Sigmoid colon (tissue), 7 donors: Measurements from ENCODE around the gene EXOSC2. TPM values are rescaled to one million over a fixed set of nuclear protein-coding genes. Genes with fewer than 3 reads are reported as not detected.

Experiments used
- DNase-seq: peaks from one replicate; pipeline ENCODE4 v3.0.0-alpha.2; 2019
- H3K27ac ChIP-seq, 4 donors: fragments of 200-600 bp; sonication (generic); one replicate each; pipeline ENCODE4 v1.5.1; 2016 to 2019; ENCODE audit warnings: mild to moderate bottlenecking in 1 of 4
- H3K27me3 ChIP-seq, 3 donors: fragments of 200-600 bp; sonication (generic); one replicate each; pipeline ENCODE4 v1.5.1; 2019; ENCODE audit warnings: mild to moderate bottlenecking in 1 of 3
- H3K36me3 ChIP-seq, 4 donors: fragments of 200-600 bp; sonication (generic); one replicate each; pipeline ENCODE4 v1.5.1; 2016 to 2019
- H3K4me1 ChIP-seq, 4 donors: fragments of 200-600 bp; sonication (generic); one replicate each; pipeline ENCODE4 v1.5.1; 2017 to 2019
- H3K4me3 ChIP-seq, 4 donors: fragments of 200-600 bp; sonication (generic); one replicate each; pipeline ENCODE4 v1.5.1; 2017 to 2019; ENCODE audit warnings: mild to moderate bottlenecking in 2 of 4, moderate library complexity in 1 of 4
- H3K9me3 ChIP-seq, 4 donors: fragments of 200-600 bp in 3 of 4; sonication (generic) in 3 of 4; one replicate each; pipeline versions ENCODE4 v1.5.1 to v1.6.1; 2013 to 2019
- CTCF ChIP-seq, 4 experiments: fragments of 450-650 bp in 3 of 4; fragments of 200-600 bp in 1 of 4; IDR thresholded peaks; one replicate each; pipeline ENCODE4 v1.5.1; 2016 to 2019; ENCODE audit warnings: antibody characterized with exemption in 4 of 4, mild to moderate bottlenecking in 3 of 4, moderate library complexity in 2 of 4
- EP300 ChIP-seq, 4 donors: sonication (generic); formaldehyde crosslinking; IDR thresholded peaks; one replicate each; pipeline ENCODE4 v1.6.1; 2017; ENCODE audit warnings: antibody characterized with exemption in 4 of 4
- POLR2A ChIP-seq, 2 donors: fragments of 450-650 bp; IDR thresholded peaks; one replicate each; pipeline ENCODE4 v1.6.1; 2016; ENCODE audit warnings: antibody characterized with exemption in 2 of 2, mild to moderate bottlenecking in 2 of 2, moderate library complexity in 2 of 2
- POLR2AphosphoS5 ChIP-seq, 4 donors: sonication (generic); formaldehyde crosslinking; IDR thresholded peaks; one replicate each; pipeline ENCODE4 v1.6.1; 2017; ENCODE audit warnings: antibody characterized with exemption in 4 of 4
- WGBS, 2 donors: extraction: QIAGEN DNeasy Blood & Tissue Kit; methylation state at CpG; one replicate each; pipeline ENCODE4 v1.1.7; 2013; 5-methylcytosine and 5-hydroxymethylcytosine counted together
- intact Hi-C: fragments of 100-400 bp; cut with DNase I; formaldehyde crosslinking; loops from one replicate; pipeline ENCODE4 v1.15.1; 2023
- polyA plus RNA-seq, 3 donors: library from polyadenylated mRNA; stranded (reverse); fragments of 200-250 nt; gene quantifications; one replicate each; pipeline ENCODE4 v1.2.3, GENCODE V29; 2013
- total RNA-seq, 4 donors: library from RNA; depleted of rRNA; stranded (reverse); fragments of >200 nt; gene quantifications; one replicate each; pipeline ENCODE4 v1.1.0, GENCODE V29; 2016
- donor health status: healthy with polysubstance abuse.
- donor health status: Bipolar disorder and iron deficiency.
- donor health status: healthy.

Gene EXOSC2
- total and polyA plus RNA-seq, 7 donors: 6.6 to 24.1 (median 12.5) TPM

GRCh38 chr9:130720762-130721161 is 27.2 kb downstream of the EXOSC2 start:
- TF ChIP-seq POLR2AphosphoS5 (IDR thresholded peaks at IDR 0.05) (no peak), CTCF (IDR thresholded peaks at IDR 0.05) (no peak), POLR2A (IDR thresholded peaks at IDR 0.05) (no peak), EP300 (IDR thresholded peaks at IDR 0.05) (no peak)
- Histone ChIP-seq H3K4me1 (peaks cover 0 to 14% (median 14%) of the 10 kb centered on the region in 4 donors), H3K9me3 (no peaks in the 10 kb centered on the region), H3K27ac (no peak overlapping the region), H3K36me3 (no peaks in the 10 kb centered on the region), H3K27me3 (no peaks in the 10 kb centered on the region), H3K4me3 (no peak overlapping the region)
- 96 to 97% methylated on average over 10 of the region's 10 CpGs for WGBS, 2 donors
- intact Hi-C loops: no loop called here
- no peak for DNase-seq

DNA sequence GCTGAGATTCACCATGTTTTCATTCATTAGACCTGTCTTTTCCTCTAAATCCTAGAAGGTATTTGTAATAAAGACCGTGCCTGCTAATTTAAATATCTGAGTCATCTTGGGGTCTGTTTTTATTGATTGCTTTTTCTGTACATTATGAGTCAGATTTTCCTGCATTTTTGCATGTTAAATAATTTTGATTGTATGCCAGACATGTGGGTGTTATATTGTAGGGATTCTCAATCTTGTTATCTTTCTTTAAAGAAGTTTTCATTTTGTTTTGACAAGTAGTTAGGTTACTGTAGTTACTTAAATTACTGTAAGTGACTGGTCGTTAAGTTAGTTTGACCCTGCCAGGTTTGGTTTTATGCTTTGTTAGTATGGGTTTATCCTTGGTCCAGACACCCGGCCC is 35.1 kb downstream of the EXOSC2 start:
- Histone ChIP-seq H3K4me3 (no peak overlapping the region), H3K9me3 (no peaks in the 10 kb centered on the region), H3K27ac (no peak overlapping the region), H3K4me1 (peaks cover 0 to 21% (median 12%) of the 10 kb centered on the region in 4 donors), H3K27me3 (no peaks in the 10 kb centered on the region), H3K36me3 (no peaks in the 10 kb centered on the region)
- WGBS, 2 donors: 28 to 60% methylated on average over 3 of the region's 3 CpGs
- TF ChIP-seq POLR2A (IDR thresholded peaks at IDR 0.05): no peak
- no peak for TF ChIP-seq POLR2AphosphoS5 (IDR thresholded peaks at IDR 0.05)
- no peak for TF ChIP-seq EP300 (IDR thresholded peaks at IDR 0.05)
- intact Hi-C loops: no loop called here
- DNase-seq: no peak

- no peaks in the 10 kb centered on the region for H3K36me3 ChIP-seq
- 82 to 91% methylated on average over 2 of the region's 2 CpGs for WGBS, 2 donors
- no peak overlapping the region for H3K27ac ChIP-seq
- intact Hi-C loops: no loop called here
- no peaks in the 10 kb centered on the region for H3K27me3 ChIP-seq
- no peaks in the 10 kb centered on the region for H3K9me3 ChIP-seq
- H3K4me3 ChIP-seq: no peak overlapping the region
- peaks cover 0 to 21% (median 12%) of the 10 kb centered on the region in 4 donors for H3K4me1 ChIP-seq
- no peak for DNase-seq
- TF ChIP-seq POLR2A (IDR thresholded peaks at IDR 0.05) (no peak), CTCF (IDR thresholded peaks at IDR 0.05) (no peak), EP300 (IDR thresholded peaks at IDR 0.05) (no peak), POLR2AphosphoS5 (IDR thresholded peaks at IDR 0.05) (no peak)
These were observed 35.6 kb downstream of the EXOSC2 start for GRCh38 chr9:130729145-130729544.

GRCh38 chr9:130731355-130731754 is 37.8 kb downstream of the EXOSC2 start:
- WGBS, 2 donors: 22 to 60% methylated on average over 2 of the region's 2 CpGs
- no peak for DNase-seq
- H3K27me3 ChIP-seq: no peaks in the 10 kb centered on the region

DNA sequence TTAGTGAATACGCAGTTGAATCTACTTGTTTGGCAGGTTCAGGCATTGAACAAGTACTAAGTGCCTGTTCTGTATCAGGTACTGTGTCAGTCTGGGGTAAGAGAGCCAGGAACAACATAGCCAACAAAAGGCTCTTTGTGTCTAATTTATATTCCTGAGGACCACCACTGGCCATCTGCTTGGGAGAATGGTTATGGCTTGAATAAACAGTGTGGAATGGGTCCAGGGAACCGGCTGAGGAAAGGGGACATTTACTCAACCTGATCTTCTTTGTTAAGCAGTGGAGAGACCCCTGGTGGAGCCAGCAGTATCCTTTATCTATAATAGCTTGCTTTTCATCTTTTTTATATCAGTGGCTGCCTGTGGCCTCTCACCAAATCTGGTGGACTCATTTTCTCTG is 38.6 kb downstream of the EXOSC2 start:
- no peaks in the 10 kb centered on the region for H3K27me3 ChIP-seq
- no peaks in the 10 kb centered on the region for H3K36me3 ChIP-seq
- DNase-seq: no peak
- H3K4me1 ChIP-seq: peaks cover 0 to 28% (median 12%) of the 10 kb centered on the region in 4 donors
- WGBS, 2 donors: 24 to 59% methylated on average over 2 of the region's 2 CpGs
- intact Hi-C loops: no loop called here
- H3K4me3 ChIP-seq: no peak overlapping the region
- H3K27ac ChIP-seq: peak overlapping the region in 2 of 4 donors; percentile 7 to 25
- no peaks in the 10 kb centered on the region for H3K9me3 ChIP-seq
- TF ChIP-seq POLR2AphosphoS5 (IDR thresholded peaks at IDR 0.05) (no peak), EP300 (IDR thresholded peaks at IDR 0.05) (no peak), CTCF (IDR thresholded peaks at IDR 0.05) (no peak), POLR2A (IDR thresholded peaks at IDR 0.05) (no peak)

More at GRCh38 chr9:130731355-130731754, 37.8 kb downstream of the EXOSC2 start:
- H3K27ac ChIP-seq: no peak overlapping the region
- H3K4me1 ChIP-seq: peaks cover 0 to 28% (median 12%) of the 10 kb centered on the region in 4 donors
- no peak overlapping the region for H3K4me3 ChIP-seq
- H3K9me3 ChIP-seq: no peaks in the 10 kb centered on the region
- TF ChIP-seq EP300 (IDR thresholded peaks at IDR 0.05): no peak
- TF ChIP-seq CTCF (IDR thresholded peaks at IDR 0.05): no peak
- TF ChIP-seq POLR2A (IDR thresholded peaks at IDR 0.05): no peak
- TF ChIP-seq POLR2AphosphoS5 (IDR thresholded peaks at IDR 0.05): no peak
- intact Hi-C loops: no loop called here
- no peaks in the 10 kb centered on the region for H3K36me3 ChIP-seq
